Measurements from ENCODE around the gene PPP4R3C. TPM values are rescaled to one million over a fixed set of nuclear protein-coding genes. Genes with fewer than 3 reads are reported as not detected.

The PPP4R3C gene
- total and polyA plus RNA-seq, 2 of the 4 experiments (the other 2 are of a cell fraction) = not detected

DNA sequence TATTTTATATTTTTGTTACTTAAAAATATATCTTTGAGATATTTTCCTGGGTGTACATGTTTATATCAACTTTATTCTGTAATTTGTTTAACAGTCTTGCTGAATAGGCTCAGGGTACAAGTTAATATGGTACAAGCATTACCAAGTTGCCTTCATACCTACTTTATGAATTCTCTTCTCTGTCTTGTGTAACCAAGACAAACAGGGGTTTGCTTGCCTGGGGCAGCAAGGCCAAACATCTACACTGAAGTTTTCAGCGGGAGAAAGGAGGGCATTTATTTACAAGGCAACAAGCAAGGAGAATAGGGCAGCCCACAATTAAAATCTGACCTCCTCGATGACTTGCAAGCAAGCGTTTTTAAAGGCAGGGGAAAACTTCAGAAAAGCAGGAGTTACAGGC, 24.2 kb downstream of the PPP4R3C start:
- Histone ChIP-seq H2AFZ (replicated peaks; ENCODE audit: low read length, poor library complexity) (no peak overlapping the region), H2AK9ac (replicated peaks; ENCODE audit: low read depth, low read length, poor library complexity) (no peak overlapping the region), H2BK120ac (ENCODE audit: low read depth, low read length) (no peak overlapping the region), H3K27me3 (ENCODE audit: control insufficient read depth, insufficient read depth, low read length) (no peaks in the 10 kb centered on the region), H2BK5ac (ENCODE audit: low read depth, low read length, poor library complexity, severe bottlenecking) (no peak overlapping the region), H4K5ac (ENCODE audit: low read depth, low read length) (no peak overlapping the region), H3K18ac (ENCODE audit: low read depth, low read length) (no peak overlapping the region), H3K56ac (ENCODE audit: extremely low read depth, insufficient read depth, low read length) (no peak overlapping the region), H2BK15ac (ENCODE audit: low read depth, low read length) (no peak overlapping the region), H3K14ac (replicated peaks; ENCODE audit: low read depth, low read length) (no peak overlapping the region), H3K4ac (ENCODE audit: low read depth, low read length) (no peak overlapping the region), H3K23ac (ENCODE audit: low read depth, low read length) (no peak overlapping the region), H2BK20ac (ENCODE audit: low read depth, low read length) (no peak overlapping the region), H3K4me3 (ENCODE audit: insufficient read depth, low read depth, low read length) (no peak overlapping the region), H3K9ac (ENCODE audit: low read depth, low read length) (no peak overlapping the region), H4K91ac (ENCODE audit: insufficient read depth, low read depth, low read length) (no peak overlapping the region), H4K8ac (ENCODE audit: low read depth in 2 of 2, low read length in 2 of 2) (no peak overlapping the region), H2AK5ac (ENCODE audit: low read depth, low read length) (no peak overlapping the region), H3K9me1 (ENCODE audit: insufficient read depth, low read length) (no peaks in the 10 kb centered on the region), H3K4me1 (ENCODE audit: control insufficient read depth, insufficient read depth, low read length) (no peaks in the 10 kb centered on the region), H3K4me2 (ENCODE audit: low read depth, low read length) (no peak overlapping the region), H3K9me3 (ENCODE audit: control insufficient read depth, insufficient read depth, low read length) (no peaks in the 10 kb centered on the region), H3K27ac (ENCODE audit: insufficient read depth, low read length) (no peak overlapping the region), H4K20me1 (ENCODE audit: insufficient read depth, low read length) (no peaks in the 10 kb centered on the region), H3K79me1 (ENCODE audit: low read depth in 1 of 2, low read length in 2 of 2) (no peaks in the 10 kb centered on the region), H3K36me3 (ENCODE audit: control insufficient read depth, insufficient read depth, low read length) (no peaks in the 10 kb centered on the region)
- no CpG with 5 or more reads among the region's 3 CpGs for WGBS, 2 experiments (ENCODE audit: extremely low coverage in 2 of 2, insufficient read length in 1 of 2)
- ChIA-PET CTCF (no interaction called here), POLR2A (ENCODE audit: unreplicated experiment) (no interaction called here)
- dilution Hi-C loops (cut with HindIII; ENCODE audit: low sequenced_read_pairs, unreplicated experiment) (no loop called here), intact Hi-C loops (cut with micrococcal nuclease) (no loop called here), in situ Hi-C loops (cut with MboI; ENCODE audit: low sequenced_read_pairs) (no loop called here)
- no TSS peak for BruUV-seq (replicated peaks)
- DNase-seq (no peak), ATAC-seq (ENCODE audit: low read depth) (no peak)
- TF ChIP-seq, protein P1, sequence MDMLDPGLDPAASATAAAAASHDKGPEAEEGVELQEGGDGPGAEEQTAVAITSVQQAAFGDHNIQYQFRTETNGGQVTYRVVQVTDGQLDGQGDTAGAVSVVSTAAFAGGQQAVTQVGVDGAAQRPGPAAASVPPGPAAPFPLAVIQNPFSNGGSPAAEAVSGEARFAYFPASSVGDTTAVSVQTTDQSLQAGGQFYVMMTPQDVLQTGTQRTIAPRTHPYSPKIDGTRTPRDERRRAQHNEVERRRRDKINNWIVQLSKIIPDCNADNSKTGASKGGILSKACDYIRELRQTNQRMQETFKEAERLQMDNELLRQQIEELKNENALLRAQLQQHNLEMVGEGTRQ (IDR thresholded peaks at IDR 0.05; ENCODE audit: low read depth, low read length) = no peak
- TF ChIP-seq BHLHE40 (IDR thresholded peaks at IDR 0.05; ENCODE audit: low read depth, low read length) (no peak), SMC3 (IDR thresholded peaks at IDR 0.05; ENCODE audit: low read depth, low read length) (no peak), POLR2A (IDR thresholded peaks at IDR 0.05; ENCODE audit: low read depth, low read length) (no peak), CHD1 (IDR thresholded peaks at IDR 0.05; ENCODE audit: low read depth, low read length) (no peak), MXI1 (IDR thresholded peaks at IDR 0.05; ENCODE audit: borderline replicate concordance, low read depth, low read length) (no peak)
